Measurements from ENCODE around the gene CEBPA. TPM values are rescaled to one million over a fixed set of nuclear protein-coding genes. Genes with fewer than 3 reads are reported as not detected.
A peak's percentile ranks its signal among the peaks of the same experiment; 100 is the strongest.

The CEBPA gene
- polyA plus RNA-seq (2012; ENCODE audit: insufficient read depth, insufficient read length, low read depth) = 3.3 TPM

- H3K4me1 ChIP-seq = peaks cover 8% of the 10 kb centered on the region
- H3K27me3 ChIP-seq = peaks cover 30% of the 10 kb centered on the region
- H3K36me3 ChIP-seq = no peaks in the 10 kb centered on the region
- H3K9me3 ChIP-seq = no peaks in the 10 kb centered on the region; the same call in 1 of the 2 replicates
- TF ChIP-seq CTCF (IDR thresholded peaks at IDR 0.05; ENCODE audit: low read depth, low read length) = peak; percentile 39
- DNase-seq = peak; percentile 91
- H3K4me3 ChIP-seq (ENCODE audit: low read depth, low read length) = peak within 1 kb of the TSS; percentile 67
Observed at GRCh38 chr19:33302175-33302973, at the start of gene CEBPA. TSS of gene CEBPA (minus strand) at chr19:33302534. CDS start at chr19:33302414, 120 bp downstream.

- no peak for TF ChIP-seq CTCF (IDR thresholded peaks at IDR 0.05; ENCODE audit: low read depth, low read length)
- DNase-seq = no peak
- H3K4me3 ChIP-seq (ENCODE audit: low read depth, low read length) = no peak overlapping the region
Observed at GRCh38 chr19:33350538-33351309, 48.4 kb upstream of the CEBPA start.

GRCh38 chr19:33349319-33350289, 47.3 kb upstream of the CEBPA start:
- Histone ChIP-seq H3K4me1 (no peaks in the 10 kb centered on the region), H3K27me3 (peaks cover 3% of the 10 kb centered on the region; the same call in 1 of the 2 replicates), H3K4me3 (ENCODE audit: low read depth, low read length) (no peak overlapping the region), H3K9me3 (no peaks in the 10 kb centered on the region), H3K36me3 (no peaks in the 10 kb centered on the region)
- no peak for DNase-seq
- no peak for TF ChIP-seq CTCF (IDR thresholded peaks at IDR 0.05; ENCODE audit: low read depth, low read length)

More at GRCh38 chr19:33350538-33351309, 48.4 kb upstream of the CEBPA start:
- Histone ChIP-seq H3K36me3 (no peaks in the 10 kb centered on the region), H3K9me3 (peaks cover 3% of the 10 kb centered on the region; the same call in 1 of the 2 replicates), H3K27me3 (peaks cover 3% of the 10 kb centered on the region; the same call in 1 of the 2 replicates), H3K4me1 (no peaks in the 10 kb centered on the region)

GRCh38 chr19:33348301-33349010, 46.1 kb upstream of the CEBPA start:
- no peaks in the 10 kb centered on the region for H3K36me3 ChIP-seq
- H3K9me3 ChIP-seq = no peaks in the 10 kb centered on the region
- no peaks in the 10 kb centered on the region for H3K4me1 ChIP-seq
- no peak for DNase-seq
- TF ChIP-seq CTCF (IDR thresholded peaks at IDR 0.05; ENCODE audit: low read depth, low read length) = no peak
- no peak overlapping the region for H3K4me3 ChIP-seq (ENCODE audit: low read depth, low read length)
- peaks cover 7% of the 10 kb centered on the region; the same call in 1 of the 2 replicates for H3K27me3 ChIP-seq

GRCh38 chr19:33347300-33347699, 45.0 kb upstream of the CEBPA start:
- Histone ChIP-seq H3K27me3 (peaks cover 13% of the 10 kb centered on the region; the same call in 1 of the 2 replicates), H3K4me3 (ENCODE audit: low read depth, low read length) (no peak overlapping the region), H3K4me1 (no peaks in the 10 kb centered on the region), H3K36me3 (no peaks in the 10 kb centered on the region), H3K9me3 (no peaks in the 10 kb centered on the region)
- no peak for TF ChIP-seq CTCF (IDR thresholded peaks at IDR 0.05; ENCODE audit: low read depth, low read length)
- DNase-seq = no peak

Measured in BE2C (cell line).